ENCODE results near the gene LTBP1.

GRCh38 chr2:33392366-33392765 is 445.6 kb downstream of the LTBP1 start:
- TF ChIP-seq MAX (IDR thresholded peaks at IDR 0.05) (no peak), YY1 (IDR thresholded peaks at IDR 0.05) (no peak), EGR1 (IDR thresholded peaks at IDR 0.05; ENCODE audit: low read depth in 2 of 2) (no peak), RXRA (IDR thresholded peaks at IDR 0.05) (no peak), CTCF (IDR thresholded peaks at IDR 0.05; ENCODE audit: low read depth, low read length, missing input control) (no peak), ZBTB33 (IDR thresholded peaks at IDR 0.05) (no peak), SP1 (IDR thresholded peaks at IDR 0.05) (no peak), FOXA1 (IDR thresholded peaks at IDR 0.05) (no peak), REST (IDR thresholded peaks at IDR 0.05) (no peak), TAF1 (conservative IDR thresholded peaks at IDR 0.05) (no peak), GABPA (IDR thresholded peaks at IDR 0.05 in 1 of 2, conservative IDR thresholded peaks at IDR 0.05 in 1 of 2) (no peak)

Measured in liver (tissue), 3 donors.